ENCODE data around the gene KLK15. TPM values are rescaled to one million over a fixed set of nuclear protein-coding genes. Genes with fewer than 3 reads are reported as not detected.

Gene KLK15
- total and polyA plus RNA-seq, 2 donors (not counting 3 experiments of a cell fraction or from before 2014, with no cell fraction given), result not detected

- Histone ChIP-seq H2AFZ (ENCODE audit: low read depth, low read length) (no peak overlapping the region), H3K27ac (ENCODE audit: insufficient read depth, low read depth, low read length) (no peak overlapping the region), H3K79me2 (ENCODE audit: control insufficient read depth, insufficient read depth, low read length) (no peaks in the 10 kb centered on the region), H3K27me3 (ENCODE audit: control insufficient read depth in 2 of 2, insufficient read depth in 2 of 2, low read length in 2 of 2) (peaks cover 21 to 23% of the 10 kb centered on the region in 2 experiments), H4K20me1 (replicated peaks; ENCODE audit: control insufficient read depth, extremely low read depth, insufficient read depth, low read length) (no peaks in the 10 kb centered on the region), H3K36me3 (ENCODE audit: control insufficient read depth in 2 of 2, extremely low read depth in 1 of 2, insufficient read depth in 2 of 2, low read length in 2 of 2) (no peaks in the 10 kb centered on the region), H3K9ac (replicated peaks; ENCODE audit: extremely low read depth, insufficient read depth, low read length) (no peak overlapping the region), H3K4me1 (ENCODE audit: control insufficient read depth, extremely low read depth, insufficient read depth, low read length) (no peaks in the 10 kb centered on the region), H3K4me2 (ENCODE audit: insufficient read depth, low read length) (no peak overlapping the region), H3K4me3 (replicated peaks in 1 of 3; ENCODE audit: insufficient read depth in 1 of 3, low read depth in 1 of 3, low read length in 3 of 3) (no peak overlapping the region), H3K9me1 (replicated peaks; ENCODE audit: control insufficient read depth, extremely low read depth, insufficient read depth, low read length) (no peaks in the 10 kb centered on the region), H3K9me3 (replicated peaks; ENCODE audit: control insufficient read depth, insufficient read depth, low read length) (no peaks in the 10 kb centered on the region)
- TF ChIP-seq MAX (IDR thresholded peaks at IDR 0.05; ENCODE audit: insufficient read depth, insufficient read length), result no peak
- no peak for TF ChIP-seq EZH2 (IDR thresholded peaks at IDR 0.05; ENCODE audit: borderline replicate concordance, low read depth, low read length, severe bottlenecking)
- ChIA-PET CTCF (no interaction called here), POLR2A (no interaction called here)
- dilution Hi-C loops (cut with MboI; ENCODE audit: extremely low pct_ligation_motif_present, low sequenced_read_pairs), result no loop called here
- intact Hi-C loops (cut with micrococcal nuclease), result no loop called here
- DNase-seq (ENCODE audit: low read depth, low spot score), result no peak
- no peak for FAIRE-seq
- no TSS peak for BruUV-seq (replicated peaks)
These were observed 12.7 kb downstream of the KLK15 start for GRCh38 chr19:50820549-50821247.

GRCh38 chr19:50820086-50820485 lies 13.3 kb downstream of the KLK15 start:
- Histone ChIP-seq H2AFZ (ENCODE audit: low read depth, low read length) (no peak overlapping the region), H3K27ac (ENCODE audit: insufficient read depth, low read depth, low read length) (no peak overlapping the region), H4K20me1 (replicated peaks; ENCODE audit: control insufficient read depth, extremely low read depth, insufficient read depth, low read length) (no peaks in the 10 kb centered on the region), H3K79me2 (ENCODE audit: control insufficient read depth, insufficient read depth, low read length) (no peaks in the 10 kb centered on the region), H3K36me3 (ENCODE audit: control insufficient read depth in 2 of 2, extremely low read depth in 1 of 2, insufficient read depth in 2 of 2, low read length in 2 of 2) (no peaks in the 10 kb centered on the region), H3K9me3 (replicated peaks; ENCODE audit: control insufficient read depth, insufficient read depth, low read length) (no peaks in the 10 kb centered on the region), H3K9me1 (replicated peaks; ENCODE audit: control insufficient read depth, extremely low read depth, insufficient read depth, low read length) (no peaks in the 10 kb centered on the region), H3K9ac (replicated peaks; ENCODE audit: extremely low read depth, insufficient read depth, low read length) (no peak overlapping the region), H3K4me3 (replicated peaks in 1 of 3; ENCODE audit: insufficient read depth in 1 of 3, low read depth in 1 of 3, low read length in 3 of 3) (no peak overlapping the region), H3K4me1 (ENCODE audit: control insufficient read depth, extremely low read depth, insufficient read depth, low read length) (no peaks in the 10 kb centered on the region), H3K4me2 (ENCODE audit: insufficient read depth, low read length) (no peak overlapping the region), H3K27me3 (ENCODE audit: control insufficient read depth in 2 of 2, insufficient read depth in 2 of 2, low read length in 2 of 2) (peaks cover 21 to 26% of the 10 kb centered on the region in 2 experiments)
- CTCF ChIA-PET, result no interaction called here
- intact Hi-C loops (cut with micrococcal nuclease) (no loop called here), dilution Hi-C loops (cut with MboI; ENCODE audit: extremely low pct_ligation_motif_present, low sequenced_read_pairs) (no loop called here)
- no TSS peak for BruUV-seq (replicated peaks)
- TF ChIP-seq MAX (IDR thresholded peaks at IDR 0.05; ENCODE audit: insufficient read depth, insufficient read length), result no peak
- no peak for TF ChIP-seq POLR2AphosphoS5 (IDR thresholded peaks at IDR 0.05; ENCODE audit: insufficient read depth, low read depth, low read length)
- no peak for TF ChIP-seq POLR2A (IDR thresholded peaks at IDR 0.05; ENCODE audit: low read depth, low read length)
- TF ChIP-seq EZH2 (IDR thresholded peaks at IDR 0.05; ENCODE audit: borderline replicate concordance, low read depth, low read length, severe bottlenecking), result no peak
- no peak for TF ChIP-seq CTCF (IDR thresholded peaks at IDR 0.05; ENCODE audit: extremely low read depth in 1 of 2, insufficient read depth in 1 of 2, low read depth in 1 of 2, low read length in 2 of 2)
- no peak for TF ChIP-seq JUN (IDR thresholded peaks at IDR 0.05; ENCODE audit: borderline replicate concordance, insufficient read depth, insufficient read length, low read depth)
- no peak for TF ChIP-seq MYC (IDR thresholded peaks at IDR 0.05; ENCODE audit: low read depth, low read length)
- no peak for TF ChIP-seq FOS (IDR thresholded peaks at IDR 0.05; ENCODE audit: borderline replicate concordance, insufficient read depth, low read length)
- TF ChIP-seq GATA2 (IDR thresholded peaks at IDR 0.05; ENCODE audit: insufficient read depth, insufficient read length, low read depth, low read length), result no peak
- DNase-seq (ENCODE audit: low read depth, low spot score), result no peak
- FAIRE-seq, result no peak
- POLR2A ChIA-PET, result no interaction called here

Measured in endothelial cell of umbilical vein (primary cell).